Uterus (tissue), 4 donors: ENCODE measurements around the gene ZNF865. TPM values are rescaled to one million over a fixed set of nuclear protein-coding genes. Genes with fewer than 3 reads are reported as not detected.

Experiments
- DNase-seq, 2 donors: peaks; one replicate each; pipeline ENCODE4 v3.0.0-alpha.2; 2019 to 2020
- H3K27ac ChIP-seq, 2 donors: fragments of 200-600 bp; sonication (generic); 1 replicate in 1 of 2; 2 replicates in 1 of 2; pipeline ENCODE4 v1.5.1; 2016 to 2018
- H3K27me3 ChIP-seq, 2 donors: fragments of 200-600 bp; sonication (generic); one replicate each; pipeline ENCODE4 v1.5.1; 2018 to 2019; ENCODE audit warnings: control low read depth in 1 of 2
- H3K36me3 ChIP-seq, 2 donors: fragments of 200-600 bp; sonication (generic); one replicate each; pipeline ENCODE4 v1.5.1; 2019; ENCODE audit warnings: control low read depth in 1 of 2
- H3K4me1 ChIP-seq, 2 donors: fragments of 200-600 bp; sonication (generic); one replicate each; pipeline ENCODE4 v1.5.1; 2018 to 2019; ENCODE audit warnings: control low read depth in 1 of 2
- H3K4me3 ChIP-seq, 2 donors: fragments of 200-600 bp; sonication (generic); 1 replicate in 1 of 2; 2 replicates in 1 of 2; pipeline ENCODE4 v1.5.1; 2018 to 2019; ENCODE audit warnings: mild to moderate bottlenecking in 1 of 2
- H3K9me3 ChIP-seq, 2 donors: fragments of 200-600 bp; sonication (generic); one replicate each; pipeline ENCODE4 v1.5.1; 2019; ENCODE audit warnings: control low read depth in 1 of 2
- CTCF ChIP-seq, 4 experiments: fragments of 200-600 bp in 2 of 4; fragments of 450-650 bp in 2 of 4; sonication (generic) in 2 of 4; IDR thresholded peaks; one replicate each; pipeline ENCODE4 v1.5.1; 2016 to 2019; ENCODE audit warnings: antibody characterized with exemption in 4 of 4, mild to moderate bottlenecking in 2 of 4, moderate library complexity in 1 of 4
- POLR2A ChIP-seq, 2 donors: fragments of 450-650 bp; IDR thresholded peaks; one replicate each; pipeline ENCODE4 v1.6.1; 2016; ENCODE audit warnings: antibody characterized with exemption in 2 of 2, mild to moderate bottlenecking in 1 of 2, moderate library complexity in 1 of 2
- intact Hi-C: fragments of 100-400 bp; cut with DNase I; formaldehyde crosslinking; loops from one replicate; pipeline ENCODE4 v1.15.1; 2023; ENCODE audit warnings: low total_unique reads
- total RNA-seq, 4 donors: library from RNA; depleted of rRNA in 3 of 4; stranded (reverse); fragments of >200 nt in 3 of 4; gene quantifications; one replicate each; pipeline versions ENCODE4 v1.1.0 to v1.2.4, GENCODE V29; 2014 to 2023
- donor health status: DM: yes; HTN: yes; CAD: no.

Gene ZNF865
- total RNA-seq, 4 donors from 2014 or later, result 2.0 to 24.2 (median 3.2) TPM; not detected in 1

- H3K27ac ChIP-seq, result no peak overlapping the region
These were observed 3.9 kb downstream of the ZNF865 start for GRCh38 chr19:55609326-55609725.

GRCh38 chr19:55611300-55611982 lies 6.0 kb downstream of the ZNF865 start:
- Histone ChIP-seq H3K27me3 (no peaks in the 10 kb centered on the region), H3K36me3 (no peaks in the 10 kb centered on the region), H3K9me3 (no peaks in the 10 kb centered on the region), H3K4me3 (no peak overlapping the region), H3K27ac (no peak overlapping the region), H3K4me1 (no peaks in the 10 kb centered on the region)
- DNase-seq, result no peak
- TF ChIP-seq POLR2A (IDR thresholded peaks at IDR 0.05), result no peak
- no peak for TF ChIP-seq CTCF (IDR thresholded peaks at IDR 0.05)
- intact Hi-C loops, result no loop called here

More at GRCh38 chr19:55609326-55609725, 3.9 kb downstream of the ZNF865 start:
- Histone ChIP-seq H3K9me3 (no peaks in the 10 kb centered on the region), H3K4me3 (no peak overlapping the region), H3K27me3 (no peaks in the 10 kb centered on the region), H3K4me1 (peaks cover 0 to 5% of the 10 kb centered on the region in 2 donors), H3K36me3 (no peaks in the 10 kb centered on the region)
- no peak for TF ChIP-seq CTCF (IDR thresholded peaks at IDR 0.05)
- no peak for TF ChIP-seq POLR2A (IDR thresholded peaks at IDR 0.05)
- no peak for DNase-seq
- intact Hi-C loops, result loop anchor here (10.0 kb wide), 1 partner anchor 95 kb away; no protein-coding TSS in a partner anchor

- DNase-seq, result no peak
- Histone ChIP-seq H3K36me3 (no peaks in the 10 kb centered on the region), H3K27me3 (no peaks in the 10 kb centered on the region), H3K4me1 (no peaks in the 10 kb centered on the region), H3K27ac (no peak overlapping the region), H3K9me3 (no peaks in the 10 kb centered on the region), H3K4me3 (no peak overlapping the region)
- no peak for TF ChIP-seq CTCF (IDR thresholded peaks at IDR 0.05)
- TF ChIP-seq POLR2A (IDR thresholded peaks at IDR 0.05), result no peak
- intact Hi-C loops, result no loop called here
These were observed 6.7 kb downstream of the ZNF865 start for GRCh38 chr19:55611983-55612645.

- no peak for DNase-seq
- Histone ChIP-seq H3K9me3 (no peaks in the 10 kb centered on the region), H3K27ac (no peak overlapping the region), H3K36me3 (no peaks in the 10 kb centered on the region), H3K4me1 (no peaks in the 10 kb centered on the region), H3K4me3 (no peak overlapping the region), H3K27me3 (no peaks in the 10 kb centered on the region)
- TF ChIP-seq POLR2A (IDR thresholded peaks at IDR 0.05) (no peak), CTCF (IDR thresholded peaks at IDR 0.05) (no peak)
- intact Hi-C loops, result no loop called here
These were observed 7.9 kb downstream of the ZNF865 start for GRCh38 chr19:55613396-55613795.
